Stimulated activated CD8-positive, alpha-beta memory T cell treated with anti-CD3 and anti-CD28 coated beads, Interleukin-12 subunit alpha, Interleukin-12 subunit beta, amount 100 ng/mL, for 4 hours (primary cell): ENCODE data around the gene CHCHD6.

Experiments
- DNase-seq: peaks from one replicate; pipeline ENCODE4 v3.0.0-alpha.2; 2020; ENCODE audit warnings: low read depth

Gene CHCHD6

DNA sequence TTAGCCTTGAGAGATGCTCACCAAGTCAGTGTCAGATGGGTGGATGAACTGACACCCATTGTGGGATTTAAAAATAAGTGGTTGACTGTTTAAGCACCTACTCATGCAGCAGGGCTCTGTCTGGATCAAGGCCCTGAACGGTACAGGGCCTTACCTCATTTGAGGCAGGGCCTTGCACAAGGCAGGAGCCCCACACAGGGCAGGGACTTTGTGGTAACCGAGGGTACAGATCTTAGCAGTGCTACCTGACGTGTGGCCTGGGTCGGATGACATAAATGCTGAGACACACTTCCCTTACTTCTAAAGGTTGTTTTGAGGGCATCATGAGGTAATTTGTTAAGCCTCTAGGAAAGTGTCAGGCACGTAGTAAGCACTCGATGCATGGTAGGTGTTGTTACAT is 219.4 kb downstream of the CHCHD6 start:
- no peak for DNase-seq

- no peak for DNase-seq
Measured at GRCh38 chr3:126923895-126924294, 219.9 kb downstream of the CHCHD6 start.

- DNase-seq: no peak
Measured at GRCh38 chr3:126924458-126924857, 220.4 kb downstream of the CHCHD6 start.

- DNase-seq: no peak
Measured at GRCh38 chr3:126925411-126926171, 221.6 kb downstream of the CHCHD6 start.

GRCh38 chr3:126926684-126927400 is 222.8 kb downstream of the CHCHD6 start:
- no peak for DNase-seq

- DNase-seq: no peak
Measured at GRCh38 chr3:126927401-126927750, 223.3 kb downstream of the CHCHD6 start.

GRCh38 chr3:126927846-126928245 is 223.8 kb downstream of the CHCHD6 start:
- no peak for DNase-seq

DNA sequence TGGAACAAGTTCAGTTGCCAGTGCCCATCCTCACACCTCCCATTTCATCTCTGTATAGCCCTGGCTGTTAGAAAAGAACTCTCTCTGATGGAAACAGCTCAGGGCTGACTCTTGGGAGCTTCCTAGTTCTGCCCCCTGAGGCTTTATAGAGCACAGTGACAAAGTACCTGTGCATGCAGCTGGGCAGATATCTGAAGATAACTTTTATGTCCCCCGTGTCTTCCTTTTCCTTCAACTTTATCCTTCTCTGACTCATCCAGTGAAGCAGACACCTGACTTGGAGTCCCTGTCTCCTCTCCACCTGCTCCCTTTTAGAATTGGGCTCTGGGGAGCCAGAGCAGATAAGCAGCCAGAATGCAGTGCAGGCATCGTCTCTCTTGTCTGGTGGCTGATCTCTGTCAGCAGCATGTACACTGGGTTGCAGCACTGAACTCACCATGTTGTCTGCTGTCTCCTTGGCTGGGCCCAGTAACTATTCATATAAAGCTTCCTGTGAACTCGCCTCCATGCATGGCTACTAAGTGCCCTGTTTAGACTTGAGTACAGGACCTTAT is 225.0 kb downstream of the CHCHD6 start:
- DNase-seq: no peak

DNA sequence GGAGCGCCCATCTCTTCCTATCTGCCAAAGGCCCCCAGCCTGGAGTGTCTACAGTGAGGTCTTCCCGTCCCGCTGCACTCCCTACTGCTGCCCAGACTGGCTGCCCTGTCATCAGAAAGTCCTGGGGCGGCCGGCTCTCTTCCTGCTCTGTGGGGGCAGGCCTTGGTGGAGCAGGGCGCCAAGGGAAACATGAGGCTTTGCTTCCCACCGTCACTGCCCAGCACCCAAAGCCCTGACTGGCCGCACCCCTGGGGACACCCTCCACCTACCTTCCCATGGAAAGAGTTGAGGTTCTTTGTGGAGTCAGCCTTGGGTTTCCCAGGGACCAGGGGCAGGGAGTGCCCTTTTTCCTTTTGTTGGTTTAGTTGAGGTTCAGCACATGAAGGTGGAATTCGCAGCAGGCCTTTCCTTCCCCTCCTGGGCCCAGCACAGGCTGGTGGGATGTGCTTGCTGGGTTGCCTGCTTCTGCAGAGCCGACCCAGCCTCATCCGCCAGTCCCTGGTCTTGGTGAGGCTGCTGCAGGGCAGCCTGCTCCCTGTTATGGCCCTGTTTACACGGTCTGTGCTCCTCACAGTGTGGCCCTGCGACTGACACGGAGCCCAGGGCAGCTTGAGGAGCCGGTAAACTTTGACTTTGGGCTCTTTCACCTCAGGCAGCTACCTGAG is 227.0 kb downstream of the CHCHD6 start:
- DNase-seq: no peak

DNA sequence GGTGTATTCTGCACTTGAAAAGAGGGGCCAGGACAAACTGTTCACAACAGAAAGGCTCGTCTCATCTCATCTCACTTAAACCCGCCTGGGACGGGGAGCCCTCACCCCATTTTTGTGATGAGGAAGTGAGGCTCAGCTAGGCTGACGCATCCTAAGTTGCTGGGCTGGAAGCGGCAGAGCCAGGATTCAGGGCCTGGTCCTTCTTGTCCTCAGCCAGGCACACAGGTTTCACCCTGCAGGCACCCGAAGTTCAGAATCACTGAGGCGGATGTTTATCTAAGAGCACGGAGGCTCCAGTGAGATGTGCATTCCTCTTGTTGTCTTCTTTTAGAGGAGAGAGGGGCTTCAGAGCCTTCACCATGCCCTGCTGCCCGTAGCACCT is 227.8 kb downstream of the CHCHD6 start:
- no peak for DNase-seq

DNA sequence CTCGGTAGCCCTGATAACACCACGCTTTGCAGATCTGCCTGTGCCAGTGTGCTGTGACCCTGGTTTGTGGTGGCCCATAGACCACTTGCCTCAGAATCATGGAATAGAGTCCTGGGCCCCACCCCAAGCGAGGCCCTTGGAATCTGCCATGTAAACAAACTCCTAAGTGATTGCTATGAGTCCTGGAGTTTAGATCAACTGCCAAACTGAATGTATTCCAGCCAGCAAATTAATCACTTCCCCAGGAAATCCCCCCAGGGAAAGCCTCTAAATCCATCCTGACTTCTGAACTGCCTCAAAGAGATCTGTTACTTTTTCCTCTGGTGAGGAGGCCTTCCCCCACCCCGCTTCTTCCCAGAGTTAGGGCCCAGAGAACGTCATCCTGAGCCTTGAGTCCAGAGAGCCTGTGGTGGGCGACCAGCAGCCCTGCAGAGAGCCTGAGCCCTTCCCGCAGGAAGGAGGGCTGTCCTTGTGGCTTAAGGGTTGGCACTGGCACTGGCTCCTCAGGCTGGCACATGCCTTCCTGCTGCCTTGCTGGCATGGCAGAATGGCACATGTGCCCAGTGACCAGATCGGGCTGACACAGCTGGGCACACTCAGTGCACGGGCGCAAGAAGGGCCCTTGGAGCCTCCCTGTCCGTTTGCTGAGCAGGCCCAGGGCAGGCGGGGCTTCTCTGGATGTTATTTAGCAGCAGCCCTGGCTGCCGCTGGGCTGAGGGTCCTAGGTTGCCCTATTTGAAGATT is 228.3 kb downstream of the CHCHD6 start:
- no peak for DNase-seq

DNA sequence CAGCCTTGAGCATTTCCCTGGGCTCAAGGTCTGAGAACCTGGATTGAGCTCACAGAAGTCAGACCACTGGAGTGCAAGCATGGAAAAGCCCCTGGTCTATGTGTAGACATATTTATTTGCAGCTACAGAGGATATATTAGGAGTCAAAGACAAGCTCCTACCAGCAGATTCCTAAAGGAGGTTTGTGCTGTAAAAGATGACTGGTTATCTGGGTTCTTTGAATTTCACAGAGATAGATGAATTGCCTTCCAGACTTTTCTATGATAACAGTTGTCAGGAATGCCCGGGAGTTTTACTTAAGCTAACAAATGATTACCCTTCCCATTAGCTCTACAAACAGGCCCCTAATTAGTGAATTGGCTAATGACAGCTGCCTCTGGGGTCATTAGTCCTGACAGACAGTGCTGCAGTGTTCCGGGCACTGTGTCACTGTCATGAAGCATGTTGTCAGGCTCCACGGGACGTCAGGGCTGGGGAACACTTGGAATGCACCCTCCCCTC is 230.0 kb downstream of the CHCHD6 start:
- no peak for DNase-seq

DNA sequence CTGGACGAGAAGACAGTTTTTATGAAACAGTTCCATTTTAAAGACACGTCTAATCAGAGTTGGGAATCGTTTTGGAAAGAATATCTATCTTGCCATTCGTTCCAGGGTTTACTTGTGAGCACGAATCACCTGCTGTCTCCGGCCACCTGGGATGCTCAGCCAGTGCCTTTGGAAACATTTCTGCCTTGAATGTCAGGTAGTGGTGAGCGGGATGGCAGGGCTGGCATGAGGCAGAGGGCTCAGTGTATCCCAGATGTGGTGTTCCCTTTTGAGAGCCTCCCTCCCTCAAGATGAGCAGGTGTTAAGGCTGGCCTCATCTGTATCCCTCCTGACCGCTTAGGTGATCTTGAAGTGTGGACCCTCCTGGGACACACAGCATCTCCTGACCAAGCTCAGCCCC is 231.0 kb downstream of the CHCHD6 start:
- DNase-seq: no peak

GRCh38 chr3:126935756-126936509 is 231.9 kb downstream of the CHCHD6 start:
- no peak for DNase-seq

DNA sequence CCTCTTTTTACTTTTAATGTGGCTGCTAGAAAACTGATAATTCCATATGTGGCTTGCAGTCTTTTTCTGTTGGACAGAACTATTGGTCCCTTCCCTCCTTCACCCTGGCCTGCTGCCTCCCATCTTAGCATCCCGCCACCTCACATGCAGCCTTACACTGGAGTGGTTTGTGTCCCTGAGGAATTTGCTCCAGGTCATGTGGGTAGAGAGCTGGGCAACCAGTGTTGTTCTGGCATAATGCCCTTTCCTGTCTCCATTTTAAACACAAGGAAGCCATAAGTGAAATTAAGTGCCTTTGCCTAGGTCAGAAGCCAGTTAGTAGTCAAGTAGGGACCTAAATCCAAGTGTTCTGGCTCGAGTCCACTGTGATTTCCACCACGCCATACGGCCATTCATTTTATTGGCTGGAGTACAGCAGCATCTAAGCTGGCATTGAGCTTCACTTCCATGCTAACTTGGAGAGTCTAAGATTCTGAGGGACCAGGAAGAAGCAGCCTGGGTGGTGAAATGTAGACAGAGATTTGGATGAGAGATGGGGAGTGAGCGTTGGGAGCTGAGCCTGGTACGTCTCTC is 232.9 kb downstream of the CHCHD6 start:
- no peak for DNase-seq

- DNase-seq: no peak
Measured at GRCh38 chr3:126937533-126937932, 233.5 kb downstream of the CHCHD6 start.

DNA sequence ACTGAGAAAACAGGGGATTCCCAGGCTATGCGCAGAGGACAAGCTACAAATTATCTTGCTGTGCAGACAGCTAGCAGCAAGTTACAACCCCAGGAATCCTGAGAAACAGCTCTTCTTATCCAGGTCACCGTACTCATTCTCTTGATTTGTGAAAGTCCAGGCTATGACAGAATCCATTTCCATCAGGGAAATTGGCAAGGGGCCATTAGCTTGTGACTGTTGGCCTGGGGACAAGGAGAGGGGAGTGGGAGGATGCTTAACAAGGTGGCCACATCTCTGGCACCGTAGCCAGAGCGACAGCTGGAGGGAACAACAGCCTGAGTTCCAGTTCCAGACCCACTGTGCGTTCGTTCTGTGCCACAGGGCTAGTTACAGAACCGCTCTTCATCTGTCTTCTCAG is 233.9 kb downstream of the CHCHD6 start:
- no peak for DNase-seq

DNA sequence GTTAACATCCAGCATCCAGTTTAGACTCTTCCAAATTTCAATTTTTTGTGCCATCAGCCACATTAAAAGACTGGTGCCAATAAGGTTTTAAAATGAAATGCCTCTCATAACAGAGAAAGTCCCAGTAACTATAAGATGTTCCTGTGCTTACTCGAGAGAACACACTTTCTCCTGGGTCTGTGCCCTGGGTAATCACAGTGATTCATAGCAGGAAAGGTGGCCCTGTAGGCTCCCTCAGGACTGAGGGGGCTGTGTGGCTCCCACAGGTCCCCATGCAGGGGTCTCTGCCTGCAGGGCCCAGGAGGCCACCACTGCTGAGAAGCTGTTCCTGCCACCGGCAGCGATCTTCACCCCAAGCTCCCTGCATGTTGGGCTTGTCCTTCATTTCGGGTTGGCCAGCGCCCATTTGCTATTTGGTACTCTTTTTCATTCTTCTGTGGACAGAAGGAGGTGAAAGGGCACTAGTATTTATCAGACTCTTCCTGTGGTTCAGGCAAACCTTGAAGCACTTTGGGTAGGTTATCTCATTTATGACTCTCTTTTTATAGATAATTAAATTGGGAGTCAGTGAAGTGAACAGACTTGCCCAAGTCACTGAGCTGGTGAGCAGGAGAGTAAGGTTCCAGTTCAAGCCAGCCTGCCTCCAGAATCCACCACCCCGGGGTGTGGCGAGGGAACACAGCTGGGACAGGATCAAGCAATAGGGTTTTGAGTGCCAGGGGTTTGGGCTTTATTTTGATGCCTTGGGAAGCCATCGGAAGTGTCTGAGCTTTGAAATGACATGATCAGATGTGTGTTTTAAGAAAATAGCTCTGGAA is 234.7 kb downstream of the CHCHD6 start:
- no peak for DNase-seq

GRCh38 chr3:126939338-126939718 is 235.3 kb downstream of the CHCHD6 start:
- DNase-seq: no peak

GRCh38 chr3:126939733-126940132 is 235.7 kb downstream of the CHCHD6 start:
- no peak for DNase-seq
